OCI-LY3 (cell line): ENCODE data around the gene TSSK1B.

ENCODE experiments used
- H2AFZ ChIP-seq: fragments of 200-600, 300-600 bp; shearing (Covaris generic); 2 replicates; pipeline ENCODE4 v1.6.0; 2014; ENCODE audit warnings: antibody characterized with exemption, low read depth, low read length
- H3K27ac ChIP-seq: fragments of 200-600, 300-600 bp; sonication (generic); 2 replicates; pipeline ENCODE4 v1.5.1; 2014; ENCODE audit warnings: mild to moderate bottlenecking, low read length, moderate library complexity, mixed read lengths
- H3K27me3 ChIP-seq: fragments of 200-600, 300-600 bp; sonication (generic); 2 replicates; pipeline ENCODE4 v1.6.1; 2014; ENCODE audit warnings: low read depth, low read length, mixed read lengths
- H3K36me3 ChIP-seq: fragments of 200-600, 300-600 bp; sonication (generic); replicated peaks from 2 replicates; pipeline ENCODE3; 2014; ENCODE audit warnings: low read depth, low read length, mixed read lengths
- H3K4me1 ChIP-seq: fragments of 300-600, 200-600 bp; sonication (generic); 2 replicates; pipeline ENCODE4 v1.6.1; 2014; ENCODE audit warnings: low read length, mixed read lengths
- H3K4me2 ChIP-seq: fragments of 200-600, 300-600 bp; sonication (generic); 2 replicates; pipeline ENCODE4 v1.6.1; 2014; ENCODE audit warnings: low read length, mixed read lengths
- H3K4me3 ChIP-seq: fragments of 300-600, 200-600 bp; sonication (generic); 2 replicates; pipeline ENCODE4 v1.5.1; 2014; ENCODE audit warnings: antibody characterized with exemption, mild to moderate bottlenecking, low read length, moderate library complexity
- H3K79me2 ChIP-seq: fragments of 300-600, 200-600 bp; shearing (Covaris generic); 2 replicates; pipeline ENCODE4 v1.6.1; 2014; ENCODE audit warnings: mild to moderate bottlenecking, low read length, mixed read lengths
- H3K9ac ChIP-seq: fragments of 300-600, 200-600 bp; shearing (Covaris generic); 2 replicates; pipeline ENCODE4 v1.6.0; 2014; ENCODE audit warnings: mild to moderate bottlenecking, low read length, moderate library complexity
- H3K9me3 ChIP-seq: fragments of 200-600, 300-600 bp; shearing (Covaris generic); 2 replicates; pipeline ENCODE4 v1.6.1; 2014; ENCODE audit warnings: low read length, mixed read lengths; ENCODE audit not compliant: insufficient read depth
- H4K20me1 ChIP-seq: fragments of 200-600, 300-600 bp; sonication (generic); 2 replicates; pipeline ENCODE4 v1.6.1; 2016; ENCODE audit warnings: low read length, mixed read lengths; ENCODE audit not compliant: insufficient read depth
- CTCF ChIP-seq: fragments of 200-600, 300-600 bp; sonication (generic); IDR thresholded peaks from 2 replicates; pipeline ENCODE4 v1.5.1; 2014; ENCODE audit warnings: antibody characterized with exemption, low read length, low read depth
- EZH2phosphoT487 ChIP-seq: fragments of 200-600 bp; shearing (Covaris generic); IDR thresholded peaks from 2 replicates; pipeline ENCODE4 v1.6.1; 2018; ENCODE audit warnings: antibody characterized with exemption, mixed run types, low read depth

TSSK1B gene

GRCh38 chr5:113450462-113450861 lies 15.7 kb upstream of the TSSK1B start:
- no peaks in the 10 kb centered on the region for H3K79me2 ChIP-seq
- no peaks in the 10 kb centered on the region for H3K9me3 ChIP-seq
- no peak overlapping the region for H3K4me3 ChIP-seq
- H3K36me3 ChIP-seq = no peaks in the 10 kb centered on the region
- no peaks in the 10 kb centered on the region for H3K4me1 ChIP-seq
- no peak overlapping the region for H3K9ac ChIP-seq
- H3K27me3 ChIP-seq = no peaks in the 10 kb centered on the region
- no peak overlapping the region for H3K27ac ChIP-seq
- no peak for TF ChIP-seq EZH2phosphoT487
- TF ChIP-seq CTCF = no peak
- no peaks in the 10 kb centered on the region for H4K20me1 ChIP-seq
- H2AFZ ChIP-seq = no peak overlapping the region
- no peak overlapping the region for H3K4me2 ChIP-seq

DNA sequence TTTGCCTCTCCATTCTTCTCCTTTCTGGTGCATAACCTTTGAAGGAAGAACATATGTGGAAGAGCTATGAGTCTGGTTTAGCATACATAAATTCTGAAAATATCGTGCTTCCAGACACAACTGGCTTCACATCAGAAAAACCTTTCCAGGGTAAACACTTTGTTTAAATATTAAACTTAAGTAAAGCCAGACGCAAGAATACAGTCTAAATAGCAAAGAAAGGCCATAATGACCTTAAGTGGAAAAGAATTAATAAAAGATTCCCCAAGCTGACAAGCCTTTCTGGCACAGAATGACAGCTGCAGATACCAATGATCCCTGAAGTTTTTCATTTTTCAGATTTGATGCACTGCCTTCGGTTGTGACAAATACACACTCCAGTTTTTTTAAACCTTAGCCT lies 13.5 kb upstream of the TSSK1B start:
- Histone ChIP-seq H3K4me3 (no peak overlapping the region), H3K9ac (no peak overlapping the region), H3K9me3 (no peaks in the 10 kb centered on the region), H3K27me3 (no peaks in the 10 kb centered on the region), H2AFZ (no peak overlapping the region), H3K4me1 (no peaks in the 10 kb centered on the region), H4K20me1 (no peaks in the 10 kb centered on the region), H3K27ac (no peak overlapping the region), H3K4me2 (no peak overlapping the region), H3K36me3 (no peaks in the 10 kb centered on the region), H3K79me2 (no peaks in the 10 kb centered on the region)
- no peak for TF ChIP-seq CTCF
- no peak for TF ChIP-seq EZH2phosphoT487

GRCh38 chr5:113447498-113448050 lies 12.8 kb upstream of the TSSK1B start:
- Histone ChIP-seq H3K79me2 (no peaks in the 10 kb centered on the region), H3K4me1 (no peaks in the 10 kb centered on the region), H3K4me2 (no peak overlapping the region), H2AFZ (no peak overlapping the region), H3K27me3 (no peaks in the 10 kb centered on the region), H3K9ac (no peak overlapping the region), H3K27ac (no peak overlapping the region), H3K4me3 (no peak overlapping the region), H3K9me3 (no peaks in the 10 kb centered on the region), H3K36me3 (no peaks in the 10 kb centered on the region), H4K20me1 (no peaks in the 10 kb centered on the region)
- TF ChIP-seq EZH2phosphoT487 (no peak), CTCF (no peak)

GRCh38 chr5:113446358-113446927 lies 11.7 kb upstream of the TSSK1B start:
- no peaks in the 10 kb centered on the region for H3K79me2 ChIP-seq
- H3K9me3 ChIP-seq = no peaks in the 10 kb centered on the region
- H4K20me1 ChIP-seq = no peaks in the 10 kb centered on the region
- no peaks in the 10 kb centered on the region for H3K27me3 ChIP-seq
- no peak overlapping the region for H3K4me2 ChIP-seq
- no peak overlapping the region for H3K27ac ChIP-seq
- no peak overlapping the region for H3K9ac ChIP-seq
- no peaks in the 10 kb centered on the region for H3K4me1 ChIP-seq
- no peaks in the 10 kb centered on the region for H3K36me3 ChIP-seq
- TF ChIP-seq EZH2phosphoT487 = no peak
- TF ChIP-seq CTCF = no peak
- H3K4me3 ChIP-seq = no peak overlapping the region
- no peak overlapping the region for H2AFZ ChIP-seq
